PFSK-1 (cell line): ENCODE results near the gene F2R.

ENCODE experiments used
- FOXP2 ChIP-seq: optimal IDR thresholded peaks from 2 replicates; pipeline ENCODE3; 2011; ENCODE audit warnings: borderline replicate concordance, control low read depth, inconsistent platforms; ENCODE audit not compliant: insufficient read depth; ENCODE audit errors: extremely low read length, extremely low read depth
- POLR2AphosphoS5 ChIP-seq: IDR thresholded peaks from 2 replicates; pipeline ENCODE4 v1.6.1; 2012; ENCODE audit warnings: low read depth, mild to moderate bottlenecking, control low read depth, low read length, moderate library complexity
- REST ChIP-seq, 2 experiments: IDR thresholded peaks; 2 replicates each; pipeline versions ENCODE4 v1.6.1 to v1.8.0; 2011 to 2012; ENCODE audit warnings: low read depth in 2 of 2, low read length in 2 of 2, control low read depth in 1 of 2, inconsistent platforms in 1 of 2, mild to moderate bottlenecking in 1 of 2, moderate library complexity in 1 of 2; ENCODE audit not compliant: insufficient read depth in 1 of 2
- SIN3A ChIP-seq: IDR thresholded peaks from 2 replicates; pipeline ENCODE4 v1.6.1; 2012; ENCODE audit warnings: mild to moderate bottlenecking, low read length, moderate library complexity, borderline replicate concordance; ENCODE audit not compliant: insufficient read depth
- TAF1 ChIP-seq: IDR thresholded peaks from 2 replicates; pipeline ENCODE4 v1.6.1; 2012; ENCODE audit warnings: low read length, control low read depth, borderline replicate concordance; ENCODE audit not compliant: insufficient read depth

The F2R gene

GRCh38 chr5:76673125-76673524 lies 42.8 kb upstream of the F2R start:
- TF ChIP-seq POLR2AphosphoS5 (no peak), TAF1 (no peak), SIN3A (no peak), FOXP2 (no peak), REST (IDR thresholded peaks at IDR 0.05; ENCODE audit: insufficient read depth in 1 of 2, low read depth in 2 of 2, low read length in 2 of 2) (no peak)

DNA sequence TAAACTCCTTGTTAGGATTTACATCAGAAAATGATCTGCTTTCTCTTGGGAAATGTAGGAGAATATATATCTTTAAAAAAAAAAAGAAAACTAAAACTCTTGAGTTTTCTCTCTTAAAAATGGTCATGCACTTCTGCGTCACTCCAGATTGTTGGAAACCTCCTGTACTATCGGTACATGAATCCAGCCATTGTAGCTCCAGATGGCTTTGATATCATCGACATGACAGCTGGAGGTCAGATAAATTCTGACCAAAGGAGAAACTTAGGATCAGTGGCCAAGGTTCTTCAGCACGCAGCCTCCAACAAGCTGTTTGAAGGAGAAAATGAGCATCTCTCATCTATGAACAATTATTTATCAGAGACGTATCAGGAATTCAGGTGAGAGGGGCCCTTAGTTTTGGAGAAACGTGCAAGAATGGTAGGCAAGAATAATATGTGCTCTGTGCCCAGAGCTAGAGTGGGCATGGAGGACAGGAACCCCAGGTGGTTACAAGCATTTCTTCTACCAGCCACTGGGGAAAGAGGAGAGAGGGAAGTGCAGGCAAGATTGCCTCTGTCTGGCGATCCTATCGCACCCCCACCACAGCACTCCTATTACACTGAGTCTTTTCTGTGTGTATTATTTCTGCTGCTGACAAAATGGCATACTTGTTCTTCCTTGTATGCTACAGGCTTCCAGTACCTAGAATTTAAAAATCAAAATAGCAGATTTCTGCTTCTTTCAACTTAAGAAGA lies 41.4 kb upstream of the F2R start:
- TF ChIP-seq TAF1 (no peak), FOXP2 (no peak), SIN3A (no peak), POLR2AphosphoS5 (no peak), REST (IDR thresholded peaks at IDR 0.05; ENCODE audit: insufficient read depth in 1 of 2, low read depth in 2 of 2, low read length in 2 of 2) (no peak)

DNA sequence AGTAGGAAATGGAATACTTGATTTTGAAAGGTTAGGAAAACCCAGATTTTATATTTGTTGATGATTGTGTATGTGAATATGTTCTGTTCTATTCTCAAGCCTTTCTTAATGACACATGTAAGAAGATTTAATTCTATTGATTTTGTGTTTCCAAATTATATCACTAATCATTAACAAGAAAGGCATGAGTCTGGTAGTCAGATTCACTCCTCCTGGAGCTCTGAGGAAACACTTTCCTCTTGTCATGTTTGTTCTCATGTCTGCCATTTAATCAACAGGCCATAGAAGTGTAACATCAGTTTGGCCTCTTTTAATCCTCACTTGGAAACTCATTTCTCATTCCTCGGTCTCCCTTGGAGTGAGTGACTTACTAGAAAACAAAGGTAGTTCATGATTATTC lies 40.6 kb upstream of the F2R start:
- TF ChIP-seq FOXP2 (no peak), SIN3A (no peak), TAF1 (no peak)

DNA sequence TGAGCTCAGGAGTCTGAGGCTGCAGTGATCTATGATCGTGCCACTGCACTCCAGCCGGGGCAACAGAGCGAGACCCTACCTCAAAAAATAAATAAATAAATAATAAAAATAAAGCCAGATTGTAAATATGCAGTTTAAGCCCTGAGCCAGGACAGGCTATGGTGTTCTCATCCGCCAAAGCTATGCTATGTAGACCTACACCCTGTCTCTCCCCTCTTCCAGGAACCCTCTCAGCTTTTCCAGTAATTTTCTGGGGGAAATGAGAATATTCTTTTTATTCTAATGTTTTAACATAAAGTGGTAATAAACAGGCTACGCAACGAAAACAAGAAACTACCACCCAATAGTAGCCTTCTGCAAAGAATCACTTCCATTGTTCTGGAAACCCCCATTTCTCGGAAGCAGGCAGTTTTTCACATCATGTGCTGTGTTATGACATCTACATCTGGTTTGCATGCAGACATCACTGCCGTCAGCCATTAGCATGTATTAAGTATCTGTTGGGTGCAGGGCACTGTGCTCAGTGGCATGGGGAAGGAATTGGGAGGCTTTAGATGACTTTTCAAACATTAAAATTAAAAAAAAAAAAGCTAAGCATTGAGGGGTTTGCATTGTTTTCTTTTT lies 38.0 kb upstream of the F2R start:
- TF ChIP-seq REST (IDR thresholded peaks at IDR 0.05; ENCODE audit: insufficient read depth in 1 of 2, low read depth in 2 of 2, low read length in 2 of 2) = no peak
- TF ChIP-seq POLR2AphosphoS5 = no peak
- TF ChIP-seq SIN3A = no peak
- TF ChIP-seq TAF1 = no peak
- TF ChIP-seq FOXP2 = no peak

DNA sequence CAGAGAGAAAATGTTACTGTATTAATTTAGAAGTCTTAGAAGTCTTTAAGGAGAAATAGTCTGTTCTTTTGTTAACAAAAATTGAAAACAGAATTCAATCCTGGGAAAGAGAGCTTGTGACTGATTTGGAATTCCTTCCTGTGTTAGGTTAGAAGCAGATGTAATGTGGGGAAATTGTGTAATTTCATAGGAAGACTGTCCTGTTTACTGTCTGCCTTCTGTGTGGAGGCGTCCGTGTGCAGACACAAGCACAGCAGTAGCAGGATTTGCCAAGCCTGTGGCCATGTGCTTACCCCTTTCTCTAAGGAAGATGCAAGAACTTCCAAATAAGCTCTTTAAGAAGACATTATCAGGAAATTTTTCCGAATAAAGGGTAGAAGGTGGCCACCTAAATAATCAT lies 36.7 kb upstream of the F2R start:
- no peak for TF ChIP-seq FOXP2
- TF ChIP-seq POLR2AphosphoS5 = no peak
- TF ChIP-seq SIN3A = no peak

GRCh38 chr5:76681287-76681686 lies 34.6 kb upstream of the F2R start:
- no peak for TF ChIP-seq FOXP2
- TF ChIP-seq POLR2AphosphoS5 = no peak
- TF ChIP-seq SIN3A = no peak
- TF ChIP-seq TAF1 = no peak
- no peak for TF ChIP-seq REST (IDR thresholded peaks at IDR 0.05; ENCODE audit: insufficient read depth in 1 of 2, low read depth in 2 of 2, low read length in 2 of 2)
